IPS-11a (cell line): ENCODE results near the gene PCDH15.
"Not testable (repeated sequence)": the region's sequence is repeated elsewhere in the genome, so short reads cannot be mapped to it uniquely, and the experiment has no call there.

Experiments
- H3K4me3 ChIP-seq: one replicate; pipeline ENCODE4 v1.5.1; 2013; ENCODE audit warnings: low read depth, low read length, control low read depth

The PCDH15 gene

GRCh38 chr10:54009672-54010071, 791.4 kb downstream of the PCDH15 start:
- H3K4me3 ChIP-seq = no peak overlapping the region

- H3K4me3 ChIP-seq = no peak overlapping the region
Observed at GRCh38 chr10:54002077-54002476, 799.0 kb downstream of the PCDH15 start.

GRCh38 chr10:53997953-53998352, 803.1 kb downstream of the PCDH15 start:
- no peak overlapping the region for H3K4me3 ChIP-seq

GRCh38 chr10:53990799-53991238, 810.2 kb downstream of the PCDH15 start:
- H3K4me3 ChIP-seq = no peak overlapping the region

GRCh38 chr10:53983431-53983830, 817.6 kb downstream of the PCDH15 start:
- no peak overlapping the region for H3K4me3 ChIP-seq

- H3K4me3 ChIP-seq = no peak overlapping the region
Observed at GRCh38 chr10:53980210-53980609, 820.8 kb downstream of the PCDH15 start.

- H3K4me3 ChIP-seq = no peak overlapping the region
Observed at GRCh38 chr10:53978301-53978700, 822.7 kb downstream of the PCDH15 start.

GRCh38 chr10:53977267-53977666, 823.8 kb downstream of the PCDH15 start:
- H3K4me3 ChIP-seq = no peak overlapping the region

- H3K4me3 ChIP-seq = no peak overlapping the region
Observed at GRCh38 chr10:53957401-53957800, 843.6 kb downstream of the PCDH15 start.

GRCh38 chr10:53955091-53955490, 845.9 kb downstream of the PCDH15 start:
- no peak overlapping the region for H3K4me3 ChIP-seq

- H3K4me3 ChIP-seq = no peak overlapping the region
Observed at GRCh38 chr10:53952698-53953630, 848.1 kb downstream of the PCDH15 start.

- H3K4me3 ChIP-seq = no peak overlapping the region
Observed at GRCh38 chr10:53939654-53940053, 861.4 kb downstream of the PCDH15 start.

GRCh38 chr10:53930648-53931047, 870.4 kb downstream of the PCDH15 start:
- no peak overlapping the region for H3K4me3 ChIP-seq

- not testable (repeated sequence) for H3K4me3 ChIP-seq
Observed at GRCh38 chr10:53924051-53924700, 876.9 kb downstream of the PCDH15 start.

- no peak overlapping the region for H3K4me3 ChIP-seq
Observed at GRCh38 chr10:53918755-53919154, 882.3 kb downstream of the PCDH15 start.

- H3K4me3 ChIP-seq = no peak overlapping the region
Observed at GRCh38 chr10:53909791-53910190, 891.2 kb downstream of the PCDH15 start.

- no peak overlapping the region for H3K4me3 ChIP-seq
Observed at GRCh38 chr10:53904506-53905241, 896.4 kb downstream of the PCDH15 start.

- no peak overlapping the region for H3K4me3 ChIP-seq
Observed at GRCh38 chr10:53903756-53904155, 897.3 kb downstream of the PCDH15 start.

GRCh38 chr10:53899463-53900160, 901.4 kb downstream of the PCDH15 start:
- H3K4me3 ChIP-seq = no peak overlapping the region

- H3K4me3 ChIP-seq = no peak overlapping the region
Observed at GRCh38 chr10:53898532-53898931, 902.5 kb downstream of the PCDH15 start.

GRCh38 chr10:53894145-53894544, 906.9 kb downstream of the PCDH15 start:
- H3K4me3 ChIP-seq = no peak overlapping the region
